Thyroid gland (tissue), 4 donors: ENCODE data around the gene LRIG1. TPM values are rescaled to one million over a fixed set of nuclear protein-coding genes. Genes with fewer than 3 reads are reported as not detected.

Experiments
- DNase-seq, 2 donors: peaks; one replicate each; pipeline ENCODE4 v3.0.0-alpha.2; 2019
- H3K27ac ChIP-seq, 3 donors: fragments of 200-600 bp; sonication (generic); 1 replicate in 2 of 3; 2 replicates in 1 of 3; pipeline ENCODE4 v1.5.1; 2016 to 2019; ENCODE audit warnings: mild to moderate bottlenecking in 1 of 3, moderate library complexity in 1 of 3
- H3K27me3 ChIP-seq: fragments of 200-600 bp; sonication (generic); one replicate; pipeline ENCODE4 v1.5.1; 2019
- H3K36me3 ChIP-seq, 2 donors: fragments of 200-600 bp; sonication (generic); one replicate each; pipeline ENCODE4 v1.5.1; 2016 to 2019
- H3K4me1 ChIP-seq, 2 donors: fragments of 200-600 bp; sonication (generic); one replicate each; pipeline ENCODE4 v1.5.1; 2017 to 2019
- H3K4me3 ChIP-seq, 3 donors: fragments of 200-600 bp; sonication (generic); replicated peaks in 1 of 3; 1 replicate in 2 of 3; 2 replicates in 1 of 3; pipeline ENCODE4 v1.5.1; 2016; ENCODE audit warnings: mild to moderate bottlenecking in 1 of 3
- H3K9me3 ChIP-seq: fragments of 200-600 bp; sonication (generic); one replicate; pipeline ENCODE4 v1.5.1; 2017
- POLR2A ChIP-seq, 2 donors: fragments of 450-650 bp; IDR thresholded peaks; one replicate each; pipeline ENCODE4 v1.6.1; 2017; ENCODE audit warnings: antibody characterized with exemption in 2 of 2, mild to moderate bottlenecking in 2 of 2, moderate library complexity in 1 of 2
- WGBS, 2 donors: methylation state at CpG; one replicate each; pipeline ENCODE4 v1.1.5; 2017; 5-methylcytosine and 5-hydroxymethylcytosine counted together
- intact Hi-C: fragments of 100-400 bp; cut with DNase I; formaldehyde crosslinking; loops from one replicate; pipeline ENCODE4 v1.15.1; 2023
- total RNA-seq, 4 donors: library from RNA; depleted of rRNA; stranded (reverse); fragments of >200 nt; gene quantifications; one replicate each; pipeline ENCODE4 v1.2.3, GENCODE V29; 2016
- TF ChIP-seq, protein P1 (sequence below), 6 experiments: fragments of 200-600 bp in 3 of 6; fragments of 450-650 bp in 3 of 6; sonication (generic) in 3 of 6; IDR thresholded peaks; one replicate each; pipeline ENCODE4 v1.5.1; 2016 to 2019; ENCODE audit warnings: antibody characterized with exemption in 6 of 6, mild to moderate bottlenecking in 2 of 6, inconsistent platforms in 1 of 6, moderate library complexity in 1 of 6

LRIG1 gene
- total RNA-seq, 4 donors from 2014 or later: 45.8 to 69.7 (median 61.7) TPM

DNA sequence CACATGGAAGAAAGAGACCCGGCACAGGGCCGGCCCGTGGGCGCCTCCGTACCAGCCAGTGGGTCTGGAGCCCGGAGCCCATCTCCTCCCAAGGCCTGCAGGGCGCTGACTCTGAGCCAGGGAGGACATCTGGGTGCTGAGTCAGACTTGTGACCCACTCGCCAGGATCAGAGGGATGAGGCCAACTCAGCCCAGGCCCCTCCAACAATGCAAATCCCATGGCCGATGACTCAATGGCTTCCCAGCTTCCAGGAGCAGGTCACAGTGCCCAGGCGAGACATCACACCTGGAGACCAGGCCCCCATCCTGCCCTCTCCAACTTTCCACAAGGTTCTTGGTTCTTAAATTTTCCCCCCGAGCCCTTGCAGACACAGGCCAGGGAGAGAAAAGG, 95.1 kb downstream of the LRIG1 start:
- H3K27ac ChIP-seq: no peak overlapping the region
- WGBS, 2 donors: 90% methylated on average over 9 to 11 of the region's 11 CpGs
- intact Hi-C loops: loop anchor here (5.0 to 10.0 kb wide), 2 partner anchors 179 to 412 kb away; no protein-coding TSS in a partner anchor
- H3K4me1 ChIP-seq: peaks cover 8 to 12% of the 10 kb centered on the region in 2 donors
- no peaks in the 10 kb centered on the region for H3K27me3 ChIP-seq
- no peak for DNase-seq
- no peak overlapping the region for H3K4me3 ChIP-seq
- H3K9me3 ChIP-seq: no peaks in the 10 kb centered on the region
- H3K36me3 ChIP-seq: peaks cover 25 to 31% of the 10 kb centered on the region in 2 donors
- no peak for TF ChIP-seq POLR2A (IDR thresholded peaks at IDR 0.05)

DNA sequence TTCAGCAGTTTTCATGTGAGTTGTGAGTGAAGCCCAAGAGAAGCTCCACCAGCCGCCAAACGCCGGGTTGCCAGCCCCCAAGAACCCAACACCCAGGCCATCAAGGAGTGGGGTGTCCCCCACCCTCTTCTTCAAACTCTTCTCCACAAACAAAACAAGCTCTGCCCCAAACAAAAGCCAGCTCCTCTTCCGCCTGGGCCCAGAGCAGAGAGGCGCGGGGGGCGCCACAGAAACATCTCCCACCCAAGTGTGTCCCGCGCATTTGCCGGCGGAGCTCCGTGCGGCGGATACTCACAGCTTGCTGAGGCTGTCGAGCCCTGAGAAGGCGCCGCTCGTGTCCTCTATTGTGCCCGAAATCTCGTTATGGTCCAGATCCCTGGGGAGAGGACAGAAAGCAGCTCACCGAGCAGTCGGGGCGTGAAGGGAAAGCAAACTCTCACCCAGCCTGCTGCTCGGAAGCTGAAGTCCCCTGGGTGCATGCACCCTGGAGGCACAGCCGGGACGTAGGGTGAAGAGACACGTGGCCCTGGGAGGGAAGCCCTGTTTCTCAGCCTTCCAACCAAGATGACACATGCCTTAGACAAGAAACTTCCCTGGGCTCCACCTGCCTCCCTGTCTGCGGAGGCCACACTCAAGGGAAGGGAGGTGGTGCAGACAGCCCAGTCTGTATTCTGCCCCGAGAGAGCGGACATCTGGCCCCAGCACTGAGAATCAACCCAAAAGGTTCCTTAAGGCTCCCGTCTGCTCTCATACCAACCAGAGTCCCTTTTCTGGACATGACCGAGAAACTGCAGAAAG, 95.7 kb downstream of the LRIG1 start:
- H3K36me3 ChIP-seq: peaks cover 25% of the 10 kb centered on the region in 2 donors
- peaks cover 8 to 14% of the 10 kb centered on the region in 2 donors for H3K4me1 ChIP-seq
- H3K27me3 ChIP-seq: no peaks in the 10 kb centered on the region
- no peak overlapping the region for H3K27ac ChIP-seq
- no peaks in the 10 kb centered on the region for H3K9me3 ChIP-seq
- H3K4me3 ChIP-seq: no peak overlapping the region
- no peak for DNase-seq
- 94 to 98% methylated on average over 25 to 29 of the region's 32 CpGs for WGBS, 2 donors
- intact Hi-C loops: loop anchor here (5.0 to 10.0 kb wide), 2 partner anchors 180 to 412 kb away; no protein-coding TSS in a partner anchor
- TF ChIP-seq, protein P1, sequence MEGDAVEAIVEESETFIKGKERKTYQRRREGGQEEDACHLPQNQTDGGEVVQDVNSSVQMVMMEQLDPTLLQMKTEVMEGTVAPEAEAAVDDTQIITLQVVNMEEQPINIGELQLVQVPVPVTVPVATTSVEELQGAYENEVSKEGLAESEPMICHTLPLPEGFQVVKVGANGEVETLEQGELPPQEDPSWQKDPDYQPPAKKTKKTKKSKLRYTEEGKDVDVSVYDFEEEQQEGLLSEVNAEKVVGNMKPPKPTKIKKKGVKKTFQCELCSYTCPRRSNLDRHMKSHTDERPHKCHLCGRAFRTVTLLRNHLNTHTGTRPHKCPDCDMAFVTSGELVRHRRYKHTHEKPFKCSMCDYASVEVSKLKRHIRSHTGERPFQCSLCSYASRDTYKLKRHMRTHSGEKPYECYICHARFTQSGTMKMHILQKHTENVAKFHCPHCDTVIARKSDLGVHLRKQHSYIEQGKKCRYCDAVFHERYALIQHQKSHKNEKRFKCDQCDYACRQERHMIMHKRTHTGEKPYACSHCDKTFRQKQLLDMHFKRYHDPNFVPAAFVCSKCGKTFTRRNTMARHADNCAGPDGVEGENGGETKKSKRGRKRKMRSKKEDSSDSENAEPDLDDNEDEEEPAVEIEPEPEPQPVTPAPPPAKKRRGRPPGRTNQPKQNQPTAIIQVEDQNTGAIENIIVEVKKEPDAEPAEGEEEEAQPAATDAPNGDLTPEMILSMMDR (IDR thresholded peaks at IDR 0.05): no peak
- no peak for TF ChIP-seq POLR2A (IDR thresholded peaks at IDR 0.05)

DNA sequence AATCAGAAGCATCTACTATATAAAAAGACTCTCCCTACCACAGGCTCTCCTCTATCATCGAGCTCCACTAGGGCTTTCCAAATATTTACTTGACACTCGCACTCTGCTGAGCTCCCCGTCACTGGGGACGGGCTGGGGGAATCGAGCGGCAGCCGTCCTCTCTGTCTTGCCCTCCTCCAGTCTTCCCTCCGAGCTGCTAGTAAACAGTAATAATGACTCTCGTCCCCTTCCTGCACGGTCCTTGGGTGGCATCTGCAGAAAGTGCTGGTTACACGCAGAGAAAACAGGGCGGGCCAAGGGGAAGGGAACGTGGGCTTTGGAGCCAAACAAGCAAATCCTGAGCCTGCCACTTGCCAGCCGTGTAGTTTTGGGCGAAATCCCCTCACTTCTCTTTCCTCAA, 96.6 kb downstream of the LRIG1 start:
- H3K4me3 ChIP-seq: no peak overlapping the region
- peaks cover 8 to 14% of the 10 kb centered on the region in 2 donors for H3K4me1 ChIP-seq
- H3K27me3 ChIP-seq: no peaks in the 10 kb centered on the region
- TF ChIP-seq POLR2A (IDR thresholded peaks at IDR 0.05): no peak
- TF ChIP-seq, protein P1 (IDR thresholded peaks at IDR 0.05): no peak
- DNase-seq: no peak
- 80 to 84% methylated on average over 15 of the region's 15 CpGs for WGBS, 2 donors
- peaks cover 18 to 21% of the 10 kb centered on the region in 2 donors for H3K36me3 ChIP-seq
- intact Hi-C loops: loop anchor here (10.0 kb wide), 1 partner anchor 181 kb away; no protein-coding TSS in a partner anchor
- no peaks in the 10 kb centered on the region for H3K9me3 ChIP-seq
- no peak overlapping the region for H3K27ac ChIP-seq

DNA sequence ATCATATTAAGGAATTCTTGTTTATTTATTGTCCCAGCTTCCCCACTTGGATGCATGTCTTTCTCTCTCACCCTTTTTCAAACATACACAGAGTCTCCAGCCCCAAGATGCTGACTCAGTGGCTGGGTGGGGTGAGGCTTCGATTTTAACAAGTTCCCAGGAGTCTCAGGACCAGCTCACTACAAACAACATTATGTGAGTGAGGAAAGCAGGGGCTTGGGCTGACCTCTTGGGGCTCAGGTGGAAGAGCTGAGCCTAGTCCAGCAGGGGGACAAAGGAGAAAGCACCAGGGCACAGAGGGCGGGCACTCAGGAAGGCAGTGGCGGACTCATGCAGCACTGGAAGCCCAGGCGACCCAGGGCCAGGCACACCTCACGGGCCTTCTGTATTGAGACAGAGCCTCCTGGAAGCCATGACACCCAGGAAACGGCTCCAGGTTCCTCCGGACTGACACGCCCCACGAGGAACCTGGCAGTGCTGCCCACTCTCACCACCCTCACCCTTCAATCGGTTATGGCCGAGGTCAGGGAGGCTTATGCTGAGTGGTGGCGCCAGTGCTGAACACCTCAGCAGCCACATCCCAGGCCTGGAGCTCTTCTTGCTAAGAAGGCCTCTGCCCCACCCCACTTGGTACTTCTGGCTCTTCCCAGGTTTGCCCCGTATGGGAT, 97.4 kb downstream of the LRIG1 start:
- H3K27me3 ChIP-seq: no peaks in the 10 kb centered on the region
- peaks cover 8 to 14% of the 10 kb centered on the region in 2 donors for H3K4me1 ChIP-seq
- no peak for TF ChIP-seq POLR2A (IDR thresholded peaks at IDR 0.05)
- TF ChIP-seq, protein P1 (IDR thresholded peaks at IDR 0.05): no peak
- H3K9me3 ChIP-seq: no peaks in the 10 kb centered on the region
- 80 to 92% methylated on average over 10 to 13 of the region's 13 CpGs for WGBS, 2 donors
- DNase-seq: no peak
- intact Hi-C loops: loop anchor here (10.0 kb wide), 1 partner anchor 181 kb away; no protein-coding TSS in a partner anchor
- no peak overlapping the region for H3K27ac ChIP-seq
- peaks cover 18 to 21% of the 10 kb centered on the region in 2 donors for H3K36me3 ChIP-seq
- no peak overlapping the region for H3K4me3 ChIP-seq

DNA sequence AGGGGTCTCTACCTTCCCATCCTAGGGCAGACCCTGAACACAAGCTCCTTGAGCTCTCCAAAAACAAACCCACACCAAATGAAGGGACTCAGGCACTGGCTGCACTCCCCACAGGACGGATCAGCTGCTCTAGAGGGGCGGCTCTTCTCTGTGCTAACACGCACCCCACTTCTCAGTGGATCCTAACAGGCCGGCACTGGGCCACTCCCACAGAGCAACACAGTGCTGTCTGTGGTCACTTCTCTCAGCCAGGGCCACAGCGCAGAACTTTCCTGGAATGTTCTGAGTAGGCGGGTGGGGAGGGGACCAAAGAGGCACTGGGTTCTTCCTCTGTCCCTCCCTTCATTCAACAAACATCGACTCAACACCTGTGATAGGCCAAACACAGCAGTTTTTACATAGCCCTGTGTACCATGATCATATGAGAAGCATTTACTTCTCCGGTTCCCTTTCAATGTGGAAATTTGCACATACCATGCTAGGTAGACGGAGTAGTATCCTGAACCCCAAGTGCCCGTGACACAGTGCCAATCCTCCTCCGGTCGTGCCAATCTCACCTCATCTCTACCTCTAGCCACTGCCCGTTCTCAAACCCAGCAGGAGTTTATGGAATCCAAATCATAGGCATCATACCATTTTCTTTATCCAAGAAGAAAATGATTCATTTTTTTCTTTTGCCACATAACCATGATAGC, 98.1 kb downstream of the LRIG1 start:
- H3K27me3 ChIP-seq: no peaks in the 10 kb centered on the region
- peaks cover 19 to 24% of the 10 kb centered on the region in 2 donors for H3K36me3 ChIP-seq
- no peak overlapping the region for H3K27ac ChIP-seq
- WGBS, 2 donors: 89 to 96% methylated on average over 12 to 13 of the region's 13 CpGs
- DNase-seq: no peak
- intact Hi-C loops: loop anchor here (10.0 kb wide), 1 partner anchor 182 kb away; no protein-coding TSS in a partner anchor
- no peaks in the 10 kb centered on the region for H3K9me3 ChIP-seq
- no peak for TF ChIP-seq POLR2A (IDR thresholded peaks at IDR 0.05)
- TF ChIP-seq, protein P1 (IDR thresholded peaks at IDR 0.05): no peak
- H3K4me3 ChIP-seq: no peak overlapping the region
- H3K4me1 ChIP-seq: peaks cover 8 to 14% of the 10 kb centered on the region in 2 donors
